ENCODE measurements around the gene NUMA1. TPM values are rescaled to one million over a fixed set of nuclear protein-coding genes. Genes with fewer than 3 reads are reported as not detected.

Gene NUMA1, protein sequence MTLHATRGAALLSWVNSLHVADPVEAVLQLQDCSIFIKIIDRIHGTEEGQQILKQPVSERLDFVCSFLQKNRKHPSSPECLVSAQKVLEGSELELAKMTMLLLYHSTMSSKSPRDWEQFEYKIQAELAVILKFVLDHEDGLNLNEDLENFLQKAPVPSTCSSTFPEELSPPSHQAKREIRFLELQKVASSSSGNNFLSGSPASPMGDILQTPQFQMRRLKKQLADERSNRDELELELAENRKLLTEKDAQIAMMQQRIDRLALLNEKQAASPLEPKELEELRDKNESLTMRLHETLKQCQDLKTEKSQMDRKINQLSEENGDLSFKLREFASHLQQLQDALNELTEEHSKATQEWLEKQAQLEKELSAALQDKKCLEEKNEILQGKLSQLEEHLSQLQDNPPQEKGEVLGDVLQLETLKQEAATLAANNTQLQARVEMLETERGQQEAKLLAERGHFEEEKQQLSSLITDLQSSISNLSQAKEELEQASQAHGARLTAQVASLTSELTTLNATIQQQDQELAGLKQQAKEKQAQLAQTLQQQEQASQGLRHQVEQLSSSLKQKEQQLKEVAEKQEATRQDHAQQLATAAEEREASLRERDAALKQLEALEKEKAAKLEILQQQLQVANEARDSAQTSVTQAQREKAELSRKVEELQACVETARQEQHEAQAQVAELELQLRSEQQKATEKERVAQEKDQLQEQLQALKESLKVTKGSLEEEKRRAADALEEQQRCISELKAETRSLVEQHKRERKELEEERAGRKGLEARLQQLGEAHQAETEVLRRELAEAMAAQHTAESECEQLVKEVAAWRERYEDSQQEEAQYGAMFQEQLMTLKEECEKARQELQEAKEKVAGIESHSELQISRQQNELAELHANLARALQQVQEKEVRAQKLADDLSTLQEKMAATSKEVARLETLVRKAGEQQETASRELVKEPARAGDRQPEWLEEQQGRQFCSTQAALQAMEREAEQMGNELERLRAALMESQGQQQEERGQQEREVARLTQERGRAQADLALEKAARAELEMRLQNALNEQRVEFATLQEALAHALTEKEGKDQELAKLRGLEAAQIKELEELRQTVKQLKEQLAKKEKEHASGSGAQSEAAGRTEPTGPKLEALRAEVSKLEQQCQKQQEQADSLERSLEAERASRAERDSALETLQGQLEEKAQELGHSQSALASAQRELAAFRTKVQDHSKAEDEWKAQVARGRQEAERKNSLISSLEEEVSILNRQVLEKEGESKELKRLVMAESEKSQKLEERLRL (N-terminal part only)
- 100 to 1,000 TPM; 251 to 339 (median 285) TPM for polyA plus RNA-seq (ENCODE audit: insufficient read length in 3 of 3)
- long read RNA-seq, donor 1, transcript NUMA1-223 (14 exons, 2,766 nt) = major isoform, 9 of 50 reads
- long read RNA-seq, donor 1, transcript NUMA1-230 (2 exons, 592 nt) = minor isoform, 5 of 50 reads
- long read RNA-seq, donor 1, partial matches to known transcripts = 26 of 50 reads
- long read RNA-seq, donor 1, other reads (novel, unspliced or antisense) = 5 of 50 reads
- long read RNA-seq, donor 2, transcript NUMA1-223 (14 exons, 2,766 nt) = major isoform, 14 of 56 reads
- long read RNA-seq, donor 2, partial matches to known transcripts = 32 of 56 reads
- long read RNA-seq, donor 2, other reads (novel, unspliced or antisense) = 0 of 56 reads
- long read RNA-seq, donor 3, full-length matches to known transcripts = 39 of 118 reads
- long read RNA-seq, donor 3, partial matches to known transcripts = 79 of 118 reads
- long read RNA-seq, donor 3, other reads (novel, unspliced or antisense) = 0 of 118 reads
- long read RNA-seq, donor 4, transcript NUMA1-223 (14 exons, 2,766 nt) = major isoform, 10 of 60 reads
- long read RNA-seq, donor 4, transcript NUMA1-230 (2 exons, 592 nt) = minor isoform, 5 of 60 reads
- long read RNA-seq, donor 4, partial matches to known transcripts = 38 of 60 reads
- long read RNA-seq, donor 4, other reads (novel, unspliced or antisense) = 0 of 60 reads
- long read RNA-seq, donor 5 = 0 reads
- long read RNA-seq, donor 6, transcript NUMA1-223 (14 exons, 2,766 nt) = major isoform, 18 of 160 reads
- long read RNA-seq, donor 6, transcript NUMA1-217 (7 exons, 2,276 nt) = minor isoform, 5 of 160 reads
- long read RNA-seq, donor 6, transcript NUMA1-230 (2 exons, 592 nt) = minor isoform, 12 of 160 reads
- long read RNA-seq, donor 6, partial matches to known transcripts = 118 of 160 reads
- long read RNA-seq, donor 6, other reads (novel, unspliced or antisense) = 0 of 160 reads
- long read RNA-seq, donor 7, transcript NUMA1-223 (14 exons, 2,766 nt) = major isoform, 11 of 95 reads
- long read RNA-seq, donor 7, transcript NUMA1-230 (2 exons, 592 nt) = minor isoform, 5 of 95 reads
- long read RNA-seq, donor 7, partial matches to known transcripts = 61 of 95 reads
- long read RNA-seq, donor 7, other reads (novel, unspliced or antisense) = 7 of 95 reads
- long read RNA-seq, donor 8, transcript NUMA1-223 (14 exons, 2,766 nt) = major isoform, 32 of 172 reads
- long read RNA-seq, donor 8, transcript NUMA1-217 (7 exons, 2,276 nt) = minor isoform, 12 of 172 reads
- long read RNA-seq, donor 8, transcript NUMA1-230 (2 exons, 592 nt) = minor isoform, 7 of 172 reads
- long read RNA-seq, donor 8, partial matches to known transcripts = 109 of 172 reads
- long read RNA-seq, donor 8, other reads (novel, unspliced or antisense) = 0 of 172 reads
- long read RNA-seq, donor 9, transcript NUMA1-223 (14 exons, 2,766 nt) = major isoform, 12 of 57 reads
- long read RNA-seq, donor 9, partial matches to known transcripts = 37 of 57 reads
- long read RNA-seq, donor 9, other reads (novel, unspliced or antisense) = 0 of 57 reads
- long read RNA-seq, donor 10, transcript NUMA1-230 (2 exons, 592 nt) = minor isoform, 5 of 52 reads
- long read RNA-seq, donor 10, transcript NUMA1-223 (14 exons, 2,766 nt) = major isoform, 7 of 52 reads
- long read RNA-seq, donor 10, partial matches to known transcripts = 40 of 52 reads
- long read RNA-seq, donor 10, other reads (novel, unspliced or antisense) = 0 of 52 reads
- long read RNA-seq, donor 11, transcript NUMA1-223 (14 exons, 2,766 nt) = major isoform, 10 of 54 reads
- long read RNA-seq, donor 11, partial matches to known transcripts = 35 of 54 reads
- long read RNA-seq, donor 11, other reads (novel, unspliced or antisense) = 0 of 54 reads
- long read RNA-seq, donor 12, transcript NUMA1-217 (7 exons, 2,276 nt) = major isoform, 5 of 11 reads
- long read RNA-seq, donor 12, partial matches to known transcripts = 0 of 11 reads
- long read RNA-seq, donor 12, other reads (novel, unspliced or antisense) = 0 of 11 reads
- long read RNA-seq, donor 13 = 0 reads
- long read RNA-seq, donor 14, transcript NUMA1-223 (14 exons, 2,766 nt) = major isoform, 5 of 31 reads
- long read RNA-seq, donor 14, partial matches to known transcripts = 16 of 31 reads
- long read RNA-seq, donor 14, other reads (novel, unspliced or antisense) = 0 of 31 reads
- long read RNA-seq, donor 15, transcript NUMA1-223 (14 exons, 2,766 nt) = major isoform, 6 of 49 reads
- long read RNA-seq, donor 15, partial matches to known transcripts = 38 of 49 reads
- long read RNA-seq, donor 15, other reads (novel, unspliced or antisense) = 0 of 49 reads
- long read RNA-seq, donor 16, transcript NUMA1-217 (7 exons, 2,276 nt) = minor isoform, 16 of 327 reads
- long read RNA-seq, donor 16, transcript NUMA1-223 (14 exons, 2,766 nt) = major isoform, 44 of 327 reads
- long read RNA-seq, donor 16, transcript NUMA1-230 (2 exons, 592 nt) = minor isoform, 16 of 327 reads
- long read RNA-seq, donor 16, partial matches to known transcripts = 231 of 327 reads
- long read RNA-seq, donor 16, other reads (novel, unspliced or antisense) = 6 of 327 reads

DNA sequence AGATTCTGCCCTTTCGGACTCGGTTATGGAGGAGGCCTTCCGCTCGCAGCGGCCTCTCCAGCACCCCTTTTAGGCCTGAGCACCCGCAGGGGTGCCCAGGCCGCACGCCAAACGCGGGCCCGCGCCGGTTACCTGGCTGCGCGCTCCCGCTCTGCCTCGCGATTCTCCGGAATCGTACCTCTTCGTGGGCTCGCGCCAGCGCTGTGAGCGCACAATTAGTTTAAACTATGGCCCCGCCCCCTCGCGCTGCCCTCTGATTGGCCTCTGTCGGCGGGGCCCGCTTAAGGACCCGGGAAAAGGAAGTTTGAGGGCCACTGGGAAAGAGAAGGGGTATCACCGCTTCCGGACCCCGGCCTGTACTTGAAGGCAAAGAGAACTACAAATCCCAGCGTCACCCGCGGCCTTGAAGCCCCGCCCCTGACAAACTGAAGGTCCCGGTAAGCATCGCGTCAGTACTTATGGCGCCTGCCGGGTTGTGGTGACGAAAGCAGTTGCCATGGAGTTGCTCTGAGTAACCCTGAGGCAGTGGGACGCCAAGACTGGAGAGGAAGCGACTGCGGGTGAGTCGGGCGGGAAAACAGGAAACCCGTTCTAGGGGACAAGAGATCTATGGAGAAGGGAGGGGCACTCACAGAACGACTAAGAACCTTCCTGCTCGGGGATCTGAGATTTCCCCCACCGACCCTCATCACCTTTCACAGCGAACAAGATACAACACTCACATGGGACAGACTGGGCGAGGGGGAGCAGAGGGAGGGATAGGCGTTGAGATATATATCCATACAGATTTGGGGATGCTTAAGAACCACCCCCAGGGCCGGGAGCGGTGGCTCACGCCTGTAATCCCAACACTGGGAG lies at the start of gene NUMA1, which contains the start of gene LRRC51:
Gene NUMA1, minus strand, starts transcription at position 217 of the 858 bp plus-strand sequence. CDS start 44,599 bp downstream, outside the sequence.
Gene LRRC51, plus strand, starts transcription at position 525 of the 858 bp plus-strand sequence. CDS start 8,234 bp downstream, outside the sequence.
- DNase-seq (ENCODE audit: extremely low read depth in 1 of 11, low read depth in 9 of 11, low spot score in 4 of 11) = peak; percentile 99 to 100 (median 100)

DNA sequence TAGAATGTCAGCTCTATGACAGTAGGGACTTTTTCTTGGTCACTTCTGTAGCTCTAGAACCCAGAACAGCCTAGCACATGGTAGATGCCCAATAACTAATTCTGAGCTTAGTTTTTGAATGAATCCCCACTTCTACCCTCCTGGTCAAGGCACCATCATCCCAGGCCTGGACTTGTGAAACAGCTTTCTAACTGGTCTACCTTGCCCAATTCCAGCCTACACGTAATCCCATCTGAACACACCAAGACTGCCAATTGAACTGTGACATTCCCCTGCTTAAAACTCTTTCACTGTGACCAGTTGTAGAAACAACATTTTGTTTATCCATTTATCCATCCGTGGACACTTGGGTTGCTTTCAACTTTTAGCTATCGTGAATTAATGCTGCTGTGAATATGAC lies 49.0 kb upstream of the NUMA1 start:
- no peak for DNase-seq (ENCODE audit: extremely low read depth in 1 of 11, low read depth in 9 of 11, low spot score in 4 of 11)

DNA sequence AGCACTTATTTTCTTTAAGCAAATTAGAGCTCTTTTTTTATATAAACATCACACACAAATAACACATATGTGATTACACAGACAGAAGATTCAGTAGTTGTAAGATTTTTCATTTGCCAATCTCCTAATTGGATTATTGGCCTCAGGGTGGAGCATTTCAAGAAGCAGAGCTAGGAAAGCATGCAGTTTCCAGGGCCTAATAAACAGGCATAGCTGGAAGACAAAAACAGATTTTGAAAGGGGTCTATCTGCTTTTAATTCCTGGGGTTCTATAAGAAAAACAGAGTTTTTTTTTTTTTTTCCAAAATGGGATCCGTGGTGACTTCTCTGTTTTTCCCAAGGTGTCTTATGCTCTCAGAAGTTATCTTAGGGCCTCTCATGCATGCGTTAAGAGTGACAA lies 47.6 kb upstream of the NUMA1 start:
- no peak for DNase-seq (ENCODE audit: extremely low read depth in 1 of 11, low read depth in 9 of 11, low spot score in 4 of 11)

DNA sequence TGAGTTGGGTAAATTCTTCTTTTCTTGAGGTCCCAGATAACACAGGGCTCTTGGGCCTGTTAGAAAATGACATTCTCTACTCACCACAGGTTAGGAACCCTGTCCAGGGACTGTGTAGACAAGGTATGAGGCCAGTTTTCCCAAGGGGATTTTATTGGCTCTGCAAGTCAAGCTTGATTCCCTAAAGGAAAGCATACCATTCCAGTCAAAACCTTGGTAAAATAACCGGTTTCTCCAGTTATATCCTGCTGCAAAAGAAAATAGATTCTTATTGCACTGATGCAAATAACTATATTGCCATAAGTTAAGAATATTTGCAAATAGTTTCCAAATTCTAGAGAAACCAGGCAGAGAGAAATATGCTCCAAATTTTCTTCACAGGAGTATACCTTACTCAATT lies 45.6 kb upstream of the NUMA1 start:
- no peak for DNase-seq (ENCODE audit: extremely low read depth in 1 of 11, low read depth in 9 of 11, low spot score in 4 of 11)

DNA sequence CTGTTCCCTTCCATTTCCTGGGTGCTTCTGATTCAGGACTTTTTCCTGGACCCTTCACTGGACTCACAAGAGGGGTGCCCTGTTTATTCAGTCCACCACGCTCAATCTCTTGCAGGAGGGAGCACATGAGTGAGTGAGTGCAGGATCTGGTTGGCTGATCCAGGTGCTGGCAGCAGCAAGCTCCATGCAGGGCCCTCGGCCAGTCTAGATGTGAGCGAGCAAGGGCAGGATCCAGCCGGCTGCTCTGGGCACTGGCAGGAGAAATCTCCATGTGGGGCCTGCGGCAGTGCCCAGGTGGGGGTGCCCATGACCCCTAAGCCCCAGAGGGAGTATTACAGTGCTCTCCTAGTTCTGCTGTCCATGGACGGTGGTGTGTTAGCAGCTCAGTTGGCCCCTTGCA lies 43.7 kb upstream of the NUMA1 start:
- no peak for DNase-seq (ENCODE audit: extremely low read depth in 1 of 11, low read depth in 9 of 11, low spot score in 4 of 11)

DNA sequence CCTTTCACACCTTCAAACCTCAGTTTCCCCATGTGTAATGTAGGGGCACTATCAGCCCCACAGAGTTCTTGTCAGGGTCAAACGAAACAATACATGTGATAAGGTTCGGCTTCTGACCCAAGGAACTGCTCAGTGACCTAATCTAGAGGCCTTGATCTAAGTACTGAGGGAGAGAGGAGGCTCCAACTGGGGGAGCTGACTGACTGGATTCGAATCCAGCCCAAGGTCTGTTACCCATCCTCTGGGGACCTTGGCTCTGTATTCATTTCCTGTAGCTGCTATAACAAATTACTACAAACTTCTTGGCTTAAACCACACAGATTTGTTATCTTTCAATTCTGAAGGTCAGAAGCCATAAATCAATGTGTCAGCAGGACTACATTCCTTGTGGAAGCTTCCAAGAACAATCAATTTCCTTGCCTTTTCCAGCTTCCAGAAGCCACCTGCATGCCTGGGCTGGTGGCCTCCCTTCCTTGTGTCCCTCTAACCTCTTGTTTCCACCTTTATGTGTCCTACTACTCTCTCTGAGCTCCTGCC lies 42.8 kb upstream of the NUMA1 start:
- DNase-seq (ENCODE audit: extremely low read depth in 1 of 11, low read depth in 9 of 11, low spot score in 4 of 11) = no peak

DNA sequence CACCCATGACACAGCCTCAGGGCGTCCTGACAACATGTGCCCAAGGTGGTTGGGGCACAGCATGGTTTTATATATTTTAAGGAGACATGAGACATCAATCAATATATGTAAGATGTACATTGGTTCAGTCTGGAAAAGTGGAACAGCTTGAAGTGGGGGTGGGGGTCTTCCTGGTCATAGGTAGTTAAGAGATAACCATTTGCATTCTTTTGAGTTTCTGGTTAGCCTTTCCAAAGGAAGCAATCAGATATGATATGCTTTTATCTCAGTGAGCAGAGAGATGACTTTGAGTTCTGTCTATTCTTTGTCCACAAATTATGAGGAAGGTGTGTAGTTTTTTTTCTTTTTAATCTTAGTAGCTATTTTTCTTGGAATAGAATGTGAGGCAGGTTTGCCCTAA lies 42.3 kb upstream of the NUMA1 start:
- no peak for DNase-seq (ENCODE audit: extremely low read depth in 1 of 11, low read depth in 9 of 11, low spot score in 4 of 11)

DNA sequence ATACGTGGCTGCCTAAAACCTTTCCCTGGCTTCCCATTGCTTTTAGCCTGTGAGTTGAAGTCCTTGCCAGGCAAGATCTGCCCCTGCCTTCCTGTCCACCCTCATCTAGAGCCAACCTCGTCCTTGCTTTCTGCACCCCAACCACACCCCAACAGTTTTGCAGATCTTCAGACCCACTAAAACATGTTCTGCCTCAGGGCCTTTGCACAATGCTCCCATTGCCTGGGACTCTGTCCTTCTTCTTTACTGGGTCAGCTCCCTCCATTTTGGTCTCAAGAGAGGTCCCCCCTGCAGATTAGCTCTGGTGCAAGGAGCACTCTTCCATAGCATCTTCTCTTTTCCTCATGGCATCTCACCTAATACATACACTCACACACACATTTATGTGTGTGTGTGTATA lies 40.6 kb upstream of the NUMA1 start:
- no peak for DNase-seq (ENCODE audit: extremely low read depth in 1 of 11, low read depth in 9 of 11, low spot score in 4 of 11)

DNA sequence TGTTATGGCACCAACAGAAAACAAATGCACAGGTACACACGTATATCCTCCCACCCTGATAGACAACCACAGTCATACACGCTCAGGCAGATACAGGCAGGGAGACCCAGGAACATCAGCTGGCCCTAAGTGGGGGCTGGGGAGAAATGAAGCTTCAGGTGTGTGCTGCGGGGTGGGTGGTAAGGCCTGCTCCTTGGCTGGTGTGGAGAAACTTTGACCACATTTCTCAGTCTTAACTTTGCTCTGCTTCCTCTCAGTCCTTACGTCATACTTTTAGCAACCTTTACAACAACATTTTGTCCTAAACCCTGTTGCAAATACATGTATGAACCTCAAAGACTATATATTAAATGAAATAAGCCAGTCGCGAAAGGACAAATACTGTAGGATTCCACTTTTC lies 38.9 kb upstream of the NUMA1 start:
- DNase-seq (ENCODE audit: extremely low read depth in 1 of 11, low read depth in 9 of 11, low spot score in 4 of 11) = no peak

DNA sequence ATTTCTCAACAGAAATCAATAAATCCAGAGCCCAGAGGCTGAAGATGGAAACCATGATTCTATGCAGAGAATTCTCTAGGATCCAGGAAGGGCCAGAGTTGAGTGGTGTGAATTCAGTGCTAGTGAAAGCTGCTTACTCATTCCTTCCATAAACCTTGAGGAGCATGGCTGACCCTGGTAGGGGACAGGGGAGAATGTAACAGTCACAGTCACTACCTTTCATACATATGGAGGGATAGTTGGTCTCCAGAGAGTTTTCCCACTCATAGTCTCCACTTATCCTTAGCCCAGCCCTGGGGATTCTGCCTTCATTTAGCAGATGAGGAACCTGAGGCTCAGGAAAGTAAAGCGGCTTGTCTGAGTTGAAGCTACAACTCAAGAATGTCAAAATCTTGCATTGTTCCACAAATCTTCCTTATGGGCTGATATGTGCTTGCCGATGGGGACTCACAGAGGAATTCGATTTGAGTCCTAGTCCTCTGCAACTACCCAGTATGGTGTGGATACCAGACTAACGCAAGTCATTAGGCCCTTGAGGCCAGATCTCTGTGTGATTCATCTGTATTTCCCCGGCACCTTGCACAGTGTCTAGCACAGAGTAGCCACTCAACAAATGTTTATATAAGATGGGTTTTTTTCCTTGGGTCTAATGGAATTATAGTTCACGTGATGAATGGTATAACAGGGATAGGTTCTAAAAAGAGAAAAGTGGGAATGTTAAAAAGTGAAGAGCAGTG lies 35.8 kb upstream of the NUMA1 start:
- DNase-seq (ENCODE audit: extremely low read depth in 1 of 11, low read depth in 9 of 11, low spot score in 4 of 11) = no peak

DNA sequence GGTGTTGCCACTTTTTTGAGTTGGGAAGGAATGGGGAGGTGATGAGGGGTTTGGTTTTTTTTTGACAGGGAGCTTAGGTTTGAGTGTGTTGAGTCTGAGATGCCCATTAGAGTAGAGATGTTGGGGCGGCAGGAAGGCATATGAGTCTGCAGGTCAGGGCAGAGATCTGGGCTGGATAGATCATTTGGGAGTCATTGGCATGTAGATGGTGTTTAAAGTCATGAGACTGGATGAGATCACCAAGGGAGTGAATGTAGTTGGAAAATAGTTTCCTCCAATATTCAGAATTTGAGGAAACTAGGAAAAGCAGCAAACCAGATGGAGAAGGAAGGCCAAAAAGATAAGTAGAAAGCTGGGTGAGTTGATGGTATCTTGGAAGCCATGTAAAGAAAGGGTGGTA lies 34.2 kb upstream of the NUMA1 start:
- DNase-seq (ENCODE audit: extremely low read depth in 1 of 11, low read depth in 9 of 11, low spot score in 4 of 11) = no peak
